HCT116 (cell line): ENCODE data around the gene PPP6R3. TPM values are rescaled to one million over a fixed set of nuclear protein-coding genes. Genes with fewer than 3 reads are reported as not detected.

Experiments
- ATAC-seq: fragments of 200-7000 bp; cut with Tn5 transposase; 2 replicates; pipeline ENCODE4 v1.9.1; 2020; ENCODE audit warnings: mild to moderate bottlenecking, moderate library complexity
- BruUV-seq: library from RNA; stranded (reverse); fragments of 400-500 nt; replicated peaks from 2 replicates; lab custom pipeline; 2021; lab: Mats Ljungman, UMichigan
- CTCF ChIA-PET: fragments of 300-600 bp; sonication (Branson Sonifier 250); formaldehyde crosslinking; loops from one replicate; lab custom pipeline; 2021; ENCODE audit warnings: antibody characterized with exemption; lab: Charles Lee
- POLR2A ChIA-PET: fragments of 300-600, 350-600 bp; sonication (Branson Sonifier 250); formaldehyde crosslinking; loops from one replicate; lab custom pipeline; 2021; ENCODE audit warnings: antibody characterized with exemption; lab: Charles Lee
- RAD21 ChIA-PET, 2 experiments: fragments of 300-600 bp; sonication (Branson Sonifier 250); formaldehyde crosslinking; loops; one replicate each; lab custom pipeline; 2023; ENCODE audit warnings: low total read pairs in 2 of 2; ENCODE audit not compliant: uncharacterized antibody in 2 of 2, unreplicated experiment in 2 of 2, low non-redundant PET in 1 of 2; lab: Charles Lee
- DNase-seq: peaks from one replicate; pipeline ENCODE4 v3.0.0-alpha.2; 2010; ENCODE audit warnings: low read depth, low spot score
- H2AFZ ChIP-seq: fragments of 200-600 bp; shearing (Covaris generic), sonication (generic); 2 replicates; pipeline ENCODE4 v1.6.1; 2017; ENCODE audit warnings: low read depth, mixed run types, mixed read lengths, antibody characterized with exemption, low read length; ENCODE audit not compliant: poor library complexity, severe bottlenecking
- H3K27ac ChIP-seq: 2 replicates; pipeline ENCODE4 v1.5.1; 2012; ENCODE audit warnings: low read depth, low read length
- H3K27me3 ChIP-seq: fragments of 200-600 bp; sonication (generic); 2 replicates; pipeline ENCODE4 v1.6.1; 2016; ENCODE audit warnings: mixed run types, low read length, mixed read lengths; ENCODE audit not compliant: insufficient read depth
- H3K36me3 ChIP-seq, 2 experiments: fragments of 200-500 bp in 1 of 2; fragments of 200-600 bp in 1 of 2; sonication (Bioruptor generic) in 1 of 2; sonication (generic) in 1 of 2; 2 replicates each; pipeline versions ENCODE4 v1.5.1 to v1.6.1; 2014 to 2016; ENCODE audit warnings: low read length in 2 of 2, inconsistent platforms in 1 of 2, mixed read lengths in 1 of 2, mixed run types in 1 of 2; ENCODE audit not compliant: insufficient read depth in 2 of 2, control insufficient read depth in 1 of 2
- H3K4me1 ChIP-seq, 2 experiments: fragments of 200-600 bp in 1 of 2; sonication (generic) in 1 of 2; 2 replicates each; pipeline versions ENCODE4 v1.5.1 to v1.6.1; 2012 to 2017; ENCODE audit warnings: low read length in 2 of 2, inconsistent platforms in 1 of 2, mild to moderate bottlenecking in 1 of 2, mixed read lengths in 1 of 2, mixed run types in 1 of 2, moderate library complexity in 1 of 2; ENCODE audit not compliant: insufficient read depth in 2 of 2, control insufficient read depth in 1 of 2
- H3K4me2 ChIP-seq: fragments of 200-600 bp; sonication (generic); 2 replicates; pipeline ENCODE4 v1.6.1; 2017; ENCODE audit warnings: mixed run types, low read length, mixed read lengths
- H3K4me3 ChIP-seq, 2 experiments: fragments of 200-600 bp in 1 of 2; sonication (generic) in 1 of 2; replicated peaks in 1 of 2; 2 replicates each; pipeline ENCODE4 v1.5.1; 2011 to 2016; ENCODE audit warnings: low read length in 2 of 2, control low read depth in 1 of 2, low read depth in 1 of 2, mild to moderate bottlenecking in 1 of 2, mixed read lengths in 1 of 2, mixed run types in 1 of 2
- H3K79me2 ChIP-seq: fragments of 200-600 bp; sonication (generic); 2 replicates; pipeline ENCODE4 v1.6.1; 2017; ENCODE audit warnings: mild to moderate bottlenecking, mixed run types, low read length, moderate library complexity, mixed read lengths; ENCODE audit not compliant: insufficient read depth
- H3K9ac ChIP-seq: fragments of 200-600 bp; sonication (generic); 2 replicates; pipeline ENCODE4 v1.6.1; 2016; ENCODE audit warnings: low read length, mixed read lengths
- H3K9me2 ChIP-seq: fragments of 200-600 bp; sonication (generic), shearing (Covaris generic); 2 replicates; pipeline ENCODE4 v1.6.1; 2017; ENCODE audit warnings: mixed run types, mild to moderate bottlenecking, moderate library complexity; ENCODE audit not compliant: insufficient read depth
- H3K9me3 ChIP-seq, 2 experiments: fragments of 200-500 bp in 1 of 2; fragments of 200-600 bp in 1 of 2; sonication (Bioruptor generic) in 1 of 2; sonication (generic) in 1 of 2; 2 replicates each; pipeline ENCODE4 v1.6.1; 2014 to 2017; ENCODE audit warnings: low read length in 2 of 2, mixed read lengths in 2 of 2, inconsistent platforms in 1 of 2, low read depth in 1 of 2, mild to moderate bottlenecking in 1 of 2, mixed run types in 1 of 2, moderate library complexity in 1 of 2; ENCODE audit not compliant: control insufficient read depth in 1 of 2, insufficient read depth in 1 of 2
- H4K20me1 ChIP-seq: fragments of 200-600 bp; sonication (generic), shearing (Covaris generic); 2 replicates; pipeline ENCODE4 v1.6.1; 2017; ENCODE audit warnings: mixed run types, mild to moderate bottlenecking, moderate library complexity; ENCODE audit not compliant: insufficient read depth
- CBX3 ChIP-seq: IDR thresholded peaks from 2 replicates; pipeline ENCODE4 v1.6.1; 2012; ENCODE audit warnings: low read depth
- EGR1 ChIP-seq: IDR thresholded peaks from 2 replicates; pipeline ENCODE4 v1.6.1; 2012; ENCODE audit warnings: low read depth
- ELF1 ChIP-seq: IDR thresholded peaks from 2 replicates; pipeline ENCODE4 v1.6.1; 2012; ENCODE audit warnings: low read depth, borderline replicate concordance
- EZH2 ChIP-seq: fragments of 200-600 bp; sonication (generic); IDR thresholded peaks from 2 replicates; pipeline ENCODE4 v1.6.1; 2017; ENCODE audit warnings: antibody characterized with exemption, mixed run types
- FOSL1 ChIP-seq: IDR thresholded peaks from 2 replicates; pipeline ENCODE4 v1.6.1; 2012; ENCODE audit warnings: low read depth
- JUND ChIP-seq: IDR thresholded peaks from 2 replicates; pipeline ENCODE4 v1.6.1; 2012
- POLR2A ChIP-seq: IDR thresholded peaks from 2 replicates; pipeline ENCODE4 v1.7.0; 2011; ENCODE audit warnings: borderline replicate concordance; ENCODE audit not compliant: insufficient read depth, insufficient read length; ENCODE audit errors: extremely low read depth
- POLR2AphosphoS5 ChIP-seq: IDR thresholded peaks from 2 replicates; pipeline ENCODE4 v1.6.1; 2011; ENCODE audit warnings: mild to moderate bottlenecking, low read depth, low read length, moderate library complexity
- SP1 ChIP-seq: IDR thresholded peaks from 2 replicates; pipeline ENCODE4 v1.6.1; 2012; ENCODE audit warnings: low read depth
- SRF ChIP-seq: IDR thresholded peaks from 2 replicates; pipeline ENCODE4 v1.6.1; 2012; ENCODE audit warnings: low read depth
- YY1 ChIP-seq: IDR thresholded peaks from 2 replicates; pipeline ENCODE4 v1.6.1; 2011; ENCODE audit warnings: low read length, low read depth, moderate library complexity, mild to moderate bottlenecking; ENCODE audit not compliant: insufficient replicate concordance; ENCODE audit errors: extremely low read depth
- intact Hi-C: fragments of 100-400 bp; cut with micrococcal nuclease; formaldehyde crosslinking; loops from 2 replicates; pipeline ENCODE4 v1.10.0; 2022
- total RNA-seq: library from RNA; stranded (reverse); gene quantifications from one replicate; pipeline ENCODE4 v1.2.1, GENCODE V29; 2021; ENCODE audit not compliant: unreplicated experiment
- TF ChIP-seq, protein P1 (sequence below): IDR thresholded peaks from 2 replicates; pipeline ENCODE4 v1.6.1; 2012
- TF ChIP-seq, protein P2 (sequence below), 3 experiments: fragments of 200-600 bp in 1 of 3; sonication (generic) in 1 of 3; IDR thresholded peaks in 2 of 3; conservative IDR thresholded peaks in 1 of 3; 2 replicates each; pipeline ENCODE4 v1.5.1; 2012 to 2017; ENCODE audit warnings: low read depth in 2 of 3, low read length in 2 of 3, antibody characterized with exemption in 1 of 3, borderline replicate concordance in 1 of 3, control low read depth in 1 of 3, mild to moderate bottlenecking in 1 of 3, mixed read lengths in 1 of 3, mixed run types in 1 of 3, moderate library complexity in 1 of 3; ENCODE audit not compliant: insufficient read depth in 1 of 3

Gene PPP6R3
- total RNA-seq, 1 experiment from 2014 or later, result 113 TPM

DNA sequence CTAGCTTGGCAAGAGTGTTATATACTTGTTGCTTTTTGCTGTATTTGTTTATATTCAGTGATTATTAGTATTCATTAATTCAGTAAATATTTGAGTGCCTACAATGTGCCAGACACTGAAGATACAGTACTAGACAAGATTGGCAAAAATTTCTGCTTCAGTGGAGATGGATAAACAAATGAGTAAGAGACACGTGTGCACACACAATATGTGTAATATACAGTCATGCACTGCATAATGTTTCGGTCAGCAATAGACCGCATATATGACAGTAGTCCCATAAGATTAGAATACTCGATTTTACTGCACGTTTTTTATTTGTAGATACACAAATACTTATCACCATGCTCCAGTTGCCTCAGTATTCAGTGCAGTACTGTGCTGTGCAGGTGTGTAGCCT, 118.9 kb downstream of the PPP6R3 start:
- TF ChIP-seq POLR2A, result no peak
- TF ChIP-seq, protein P1, sequence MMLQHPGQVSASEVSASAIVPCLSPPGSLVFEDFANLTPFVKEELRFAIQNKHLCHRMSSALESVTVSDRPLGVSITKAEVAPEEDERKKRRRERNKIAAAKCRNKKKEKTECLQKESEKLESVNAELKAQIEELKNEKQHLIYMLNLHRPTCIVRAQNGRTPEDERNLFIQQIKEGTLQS, result no peak
- TF ChIP-seq EZH2, result no peak
- TF ChIP-seq EGR1, result no peak
- TF ChIP-seq SP1, result no peak
- no peak for TF ChIP-seq SRF
- TF ChIP-seq FOSL1, result no peak
- TF ChIP-seq YY1, result no peak
- no peak for TF ChIP-seq CBX3
- TF ChIP-seq JUND, result no peak
- TF ChIP-seq ELF1, result no peak
- TF ChIP-seq POLR2AphosphoS5, result no peak
- TF ChIP-seq, protein P2, sequence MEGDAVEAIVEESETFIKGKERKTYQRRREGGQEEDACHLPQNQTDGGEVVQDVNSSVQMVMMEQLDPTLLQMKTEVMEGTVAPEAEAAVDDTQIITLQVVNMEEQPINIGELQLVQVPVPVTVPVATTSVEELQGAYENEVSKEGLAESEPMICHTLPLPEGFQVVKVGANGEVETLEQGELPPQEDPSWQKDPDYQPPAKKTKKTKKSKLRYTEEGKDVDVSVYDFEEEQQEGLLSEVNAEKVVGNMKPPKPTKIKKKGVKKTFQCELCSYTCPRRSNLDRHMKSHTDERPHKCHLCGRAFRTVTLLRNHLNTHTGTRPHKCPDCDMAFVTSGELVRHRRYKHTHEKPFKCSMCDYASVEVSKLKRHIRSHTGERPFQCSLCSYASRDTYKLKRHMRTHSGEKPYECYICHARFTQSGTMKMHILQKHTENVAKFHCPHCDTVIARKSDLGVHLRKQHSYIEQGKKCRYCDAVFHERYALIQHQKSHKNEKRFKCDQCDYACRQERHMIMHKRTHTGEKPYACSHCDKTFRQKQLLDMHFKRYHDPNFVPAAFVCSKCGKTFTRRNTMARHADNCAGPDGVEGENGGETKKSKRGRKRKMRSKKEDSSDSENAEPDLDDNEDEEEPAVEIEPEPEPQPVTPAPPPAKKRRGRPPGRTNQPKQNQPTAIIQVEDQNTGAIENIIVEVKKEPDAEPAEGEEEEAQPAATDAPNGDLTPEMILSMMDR (IDR thresholded peaks at IDR 0.05 in 2 of 3, conservative IDR thresholded peaks at IDR 0.05 in 1 of 3; ENCODE audit: borderline replicate concordance in 1 of 3, insufficient read depth in 1 of 3, low read depth in 2 of 3, low read length in 2 of 3), result no peak
- ChIA-PET CTCF (no interaction called here), RAD21 (no interaction called here), POLR2A (no interaction called here)
- Histone ChIP-seq H3K27me3 (no peaks in the 10 kb centered on the region), H3K9me3 (no peaks in the 10 kb centered on the region), H2AFZ (no peak overlapping the region), H3K9ac (no peak overlapping the region), H3K4me2 (no peak overlapping the region), H3K79me2 (peaks cover 58% of the 10 kb centered on the region), H3K36me3 (peaks cover 17 to 54% of the 10 kb centered on the region in 2 experiments; a peak in 3 of 4 replicates), H4K20me1 (peaks cover 15% of the 10 kb centered on the region), H3K4me1 (no peaks in the 10 kb centered on the region), H3K4me3 (no peak overlapping the region), H3K9me2 (no peaks in the 10 kb centered on the region), H3K27ac (no peak overlapping the region)
- intact Hi-C loops, result no loop called here
- ATAC-seq (no peak), DNase-seq (no peak)
- no TSS peak for BruUV-seq
